WERI-Rb-1 (cell line): ENCODE data around the gene CDH23.

Experiments used
- DNase-seq: peaks from one replicate; pipeline ENCODE4 v3.0.0-alpha.2; 2020
- H3K27ac ChIP-seq: fragments of 250-450 bp; sonication (Bioruptor Pico); 2 replicates; pipeline ENCODE4 v1.5.1; 2020; ENCODE audit warnings: mild to moderate bottlenecking, moderate library complexity
- H3K27me3 ChIP-seq: fragments of 250-450 bp; sonication (Bioruptor Pico); 2 replicates; pipeline ENCODE4 v1.5.1; 2021; ENCODE audit warnings: mild to moderate bottlenecking, low read depth, moderate library complexity; ENCODE audit not compliant: insufficient read depth, severe bottlenecking
- H3K36me3 ChIP-seq: fragments of 250-450 bp; sonication (Bioruptor Pico); 2 replicates; pipeline ENCODE4 v1.5.1; 2020; ENCODE audit warnings: mild to moderate bottlenecking, moderate library complexity
- H3K4me3 ChIP-seq: 2 replicates; pipeline ENCODE4 v1.5.1; 2011; ENCODE audit warnings: low read depth, mild to moderate bottlenecking, control low read depth, low read length
- H3K9me3 ChIP-seq: fragments of 250-450 bp; sonication (Bioruptor Pico); 2 replicates; pipeline ENCODE4 v1.5.1; 2021; ENCODE audit warnings: mild to moderate bottlenecking, moderate library complexity; ENCODE audit not compliant: severe bottlenecking
- CTCF ChIP-seq: IDR thresholded peaks from 2 replicates; pipeline ENCODE4 v1.5.1; 2011; ENCODE audit warnings: low read depth, mild to moderate bottlenecking, control low read depth, inconsistent platforms, low read length

Gene CDH23

GRCh38 chr10:71588685-71589084 lies 192.0 kb downstream of the CDH23 start:
- DNase-seq = no peak
- Histone ChIP-seq H3K4me3 (no peak overlapping the region), H3K36me3 (peaks cover 90% of the 10 kb centered on the region), H3K27me3 (no peaks in the 10 kb centered on the region), H3K27ac (no peak overlapping the region), H3K9me3 (no peaks in the 10 kb centered on the region)
- TF ChIP-seq CTCF = no peak

GRCh38 chr10:71589617-71590551 lies 193.2 kb downstream of the CDH23 start:
- no peak for DNase-seq
- Histone ChIP-seq H3K4me3 (no peak overlapping the region), H3K27ac (no peak overlapping the region), H3K27me3 (no peaks in the 10 kb centered on the region), H3K36me3 (peaks cover 85% of the 10 kb centered on the region), H3K9me3 (no peaks in the 10 kb centered on the region)
- no peak for TF ChIP-seq CTCF

- H3K36me3 ChIP-seq = peaks cover 85% of the 10 kb centered on the region
- H3K27me3 ChIP-seq = no peaks in the 10 kb centered on the region
- no peak overlapping the region for H3K27ac ChIP-seq
- no peak for TF ChIP-seq CTCF
- H3K9me3 ChIP-seq = no peaks in the 10 kb centered on the region
- DNase-seq = no peak
- no peak overlapping the region for H3K4me3 ChIP-seq
Observed at GRCh38 chr10:71590781-71591350, 194.1 kb downstream of the CDH23 start.

- no peak for DNase-seq
- no peak for TF ChIP-seq CTCF
- Histone ChIP-seq H3K27me3 (no peaks in the 10 kb centered on the region), H3K4me3 (no peak overlapping the region), H3K9me3 (no peaks in the 10 kb centered on the region), H3K27ac (no peak overlapping the region), H3K36me3 (peaks cover 62% of the 10 kb centered on the region)
Observed at GRCh38 chr10:71594934-71595571, 198.3 kb downstream of the CDH23 start.

- Histone ChIP-seq H3K27ac (peak overlapping the region; percentile 74), H3K27me3 (no peaks in the 10 kb centered on the region), H3K4me3 (no peak overlapping the region), H3K9me3 (no peaks in the 10 kb centered on the region), H3K36me3 (peaks cover 61% of the 10 kb centered on the region)
- DNase-seq = no peak
- TF ChIP-seq CTCF = no peak
Observed at GRCh38 chr10:71595649-71596048, 198.9 kb downstream of the CDH23 start.
